ENCODE data around the gene KLHL26.

DNA sequence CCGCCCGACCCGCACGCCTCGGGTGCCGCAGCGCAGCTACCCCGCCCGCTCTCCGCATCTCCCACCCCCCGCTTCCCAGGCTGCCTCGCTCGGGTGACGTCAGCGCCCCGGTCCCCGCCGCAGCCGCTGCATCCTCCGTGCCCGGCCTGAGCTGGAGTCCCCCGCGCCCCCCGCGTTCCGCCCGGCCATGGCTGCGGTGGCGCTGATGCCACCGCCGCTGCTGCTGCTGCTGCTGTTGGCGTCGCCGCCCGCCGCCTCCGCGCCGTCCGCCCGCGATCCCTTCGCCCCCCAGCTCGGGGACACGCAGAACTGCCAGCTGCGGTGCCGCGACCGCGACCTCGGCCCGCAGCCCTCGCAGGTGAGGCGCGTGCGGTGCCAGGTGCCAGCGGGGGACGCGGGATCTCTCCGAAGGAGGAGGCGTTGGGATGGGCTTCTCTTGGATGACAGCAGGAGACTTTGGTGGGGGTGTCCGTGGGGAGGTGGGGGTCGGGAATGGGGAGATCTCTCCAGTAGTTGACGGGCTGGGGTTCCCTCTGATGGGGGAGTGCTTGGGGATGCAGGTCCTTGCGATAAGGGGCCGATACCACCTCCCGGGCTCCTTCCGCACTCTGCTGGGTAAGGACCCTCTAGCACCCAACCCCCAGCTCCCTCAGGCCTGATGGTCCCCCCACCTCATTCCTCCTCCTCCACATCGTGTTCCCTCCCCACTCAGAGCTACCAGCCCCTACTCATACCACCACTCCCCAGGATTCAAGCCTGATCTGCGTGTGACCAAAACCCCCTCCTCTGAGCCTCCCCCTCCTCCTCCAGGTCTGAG is 23.8 kb upstream of the KLHL26 start, which contains the start of gene TMEM59L:
- no peak for TF ChIP-seq CTCF (conservative IDR thresholded peaks at IDR 0.05; ENCODE audit: low read length)
- TF ChIP-seq EZH2phosphoT487 (IDR thresholded peaks at IDR 0.05; ENCODE audit: borderline replicate concordance): no peak

Measured in Loucy (cell line).